H9 (cell line): ENCODE results near the gene WEE2. TPM values are rescaled to one million over a fixed set of nuclear protein-coding genes. Genes with fewer than 3 reads are reported as not detected.

Experiments
- DNase-seq: peaks from one replicate; pipeline ENCODE4 v3.0.0-alpha.2; 2017
- H2AFZ ChIP-seq: one replicate; pipeline ENCODE4 v1.6.1; 2013; ENCODE audit warnings: mild to moderate bottlenecking, low read length, control low read depth, moderate library complexity
- H2AK5ac ChIP-seq: 2 replicates; pipeline ENCODE4 v1.6.1; 2013; ENCODE audit warnings: low read length, control low read depth, mixed read lengths; ENCODE audit not compliant: insufficient read length
- H2BK120ac ChIP-seq: one replicate; pipeline ENCODE4 v1.6.1; 2013; ENCODE audit warnings: low read depth, mild to moderate bottlenecking, low read length, control low read depth, inconsistent platforms; ENCODE audit not compliant: poor library complexity, severe bottlenecking
- H2BK12ac ChIP-seq: 2 replicates; pipeline ENCODE4 v1.6.1; 2013; ENCODE audit warnings: low read length, control low read depth, mixed read lengths, low read depth; ENCODE audit not compliant: insufficient read length
- H2BK15ac ChIP-seq: 2 replicates; pipeline ENCODE4 v1.6.1; 2013; ENCODE audit warnings: low read depth, low read length, control low read depth
- H2BK20ac ChIP-seq: one replicate; pipeline ENCODE4 v1.6.1; 2013; ENCODE audit warnings: low read depth, mild to moderate bottlenecking, low read length, control low read depth, inconsistent platforms; ENCODE audit not compliant: poor library complexity, severe bottlenecking
- H2BK5ac ChIP-seq: 2 replicates; pipeline ENCODE4 v1.6.1; 2013; ENCODE audit warnings: low read length, control low read depth, mixed read lengths; ENCODE audit not compliant: insufficient read length
- H3K14ac ChIP-seq: 2 replicates; pipeline ENCODE4 v1.6.1; 2013; ENCODE audit warnings: low read length, control low read depth; ENCODE audit not compliant: insufficient read depth
- H3K18ac ChIP-seq: 2 replicates; pipeline ENCODE4 v1.6.1; 2013; ENCODE audit warnings: low read depth, mild to moderate bottlenecking, mixed read lengths, low read length, control low read depth; ENCODE audit not compliant: insufficient read length
- H3K23ac ChIP-seq: 2 replicates; pipeline ENCODE4 v1.6.1; 2013; ENCODE audit warnings: low read length, control low read depth, mixed read lengths, low read depth; ENCODE audit not compliant: insufficient read length
- H3K23me2 ChIP-seq: 2 replicates; pipeline ENCODE4 v1.6.1; 2013; ENCODE audit warnings: low read depth, mild to moderate bottlenecking, mixed read lengths, low read length, control low read depth; ENCODE audit not compliant: insufficient read length, poor library complexity, severe bottlenecking
- H3K27ac ChIP-seq: 2 replicates; pipeline ENCODE4 v1.5.1; 2013; ENCODE audit warnings: low read length, control low read depth, mixed read lengths, low read depth; ENCODE audit not compliant: insufficient read length
- H3K27me3 ChIP-seq: 2 replicates; pipeline ENCODE4 v1.6.1; 2013; ENCODE audit warnings: low read length, control low read depth, inconsistent platforms; ENCODE audit not compliant: insufficient read depth
- H3K4ac ChIP-seq: 2 replicates; pipeline ENCODE4 v1.6.1; 2013; ENCODE audit warnings: low read depth, mild to moderate bottlenecking, control low read depth, inconsistent platforms, low read length, moderate library complexity
- H3K4me1 ChIP-seq: 2 replicates; pipeline ENCODE4 v1.6.1; 2013; ENCODE audit warnings: low read length, control low read depth, inconsistent platforms; ENCODE audit not compliant: insufficient read depth
- H3K4me2 ChIP-seq: 2 replicates; pipeline ENCODE4 v1.6.1; 2013; ENCODE audit warnings: low read length, control low read depth, mixed read lengths; ENCODE audit not compliant: insufficient read length, insufficient read depth
- H3K56ac ChIP-seq: 2 replicates; pipeline ENCODE4 v1.6.1; 2013; ENCODE audit warnings: low read depth, mild to moderate bottlenecking, mixed read lengths, low read length, control low read depth; ENCODE audit not compliant: insufficient read length
- H3K79me1 ChIP-seq: 2 replicates; pipeline ENCODE4 v1.6.1; 2013; ENCODE audit warnings: low read depth, mild to moderate bottlenecking, moderate library complexity, low read length, control low read depth, inconsistent platforms; ENCODE audit not compliant: insufficient read depth, poor library complexity, severe bottlenecking
- H3K79me2 ChIP-seq: 2 replicates; pipeline ENCODE4 v1.6.1; 2013; ENCODE audit warnings: low read length, control low read depth, inconsistent platforms; ENCODE audit not compliant: insufficient read depth
- H3K9ac ChIP-seq: 2 replicates; pipeline ENCODE4 v1.6.1; 2013; ENCODE audit warnings: low read length, control low read depth, mixed read lengths; ENCODE audit not compliant: insufficient read length; ENCODE audit errors: extremely low read depth
- H3K9me3 ChIP-seq: one replicate; pipeline ENCODE4 v1.6.1; 2013; ENCODE audit warnings: low read depth, low read length, inconsistent platforms; ENCODE audit not compliant: control insufficient read depth
- H3T11ph ChIP-seq: one replicate; pipeline ENCODE4 v1.6.1; 2013; ENCODE audit warnings: mild to moderate bottlenecking, low read length, control low read depth, inconsistent platforms
- H4K20me1 ChIP-seq: one replicate; pipeline ENCODE4 v1.6.1; 2013; ENCODE audit not compliant: control insufficient read depth, insufficient read length, insufficient read depth
- H4K5ac ChIP-seq: 2 replicates; pipeline ENCODE4 v1.6.1; 2013; ENCODE audit warnings: low read depth, mild to moderate bottlenecking, mixed read lengths, low read length, control low read depth; ENCODE audit not compliant: insufficient read length
- H4K8ac ChIP-seq: replicated peaks from 2 replicates; pipeline ENCODE4 v1.6.1; 2013; ENCODE audit warnings: low read length, control low read depth, mixed read lengths, low read depth; ENCODE audit not compliant: insufficient read length
- H4K91ac ChIP-seq: 2 replicates; pipeline ENCODE4 v1.6.1; 2013; ENCODE audit warnings: low read depth, mild to moderate bottlenecking, moderate library complexity, mixed read lengths, low read length, control low read depth; ENCODE audit not compliant: insufficient read length
- H3K27ac Mint-ChIP-seq, 3 experiments: 2 replicates in 2 of 3; 3 replicates in 1 of 3; pipeline ENCODE4 v1.8.0; 2020 to 2021; ENCODE audit warnings: mixed read lengths in 3 of 3, mild to moderate bottlenecking in 1 of 3, moderate library complexity in 1 of 3
- H3K27me3 Mint-ChIP-seq: 2 replicates; pipeline ENCODE4 v1.8.0; 2021; ENCODE audit warnings: low read depth, mild to moderate bottlenecking, moderate library complexity, mixed read lengths
- H3K36me3 Mint-ChIP-seq, 3 experiments: 2 replicates in 2 of 3; 3 replicates in 1 of 3; pipeline ENCODE4 v1.8.0; 2020 to 2021; ENCODE audit warnings: low read depth in 3 of 3, mixed read lengths in 3 of 3; ENCODE audit not compliant: insufficient read depth in 1 of 3
- H3K4me1 Mint-ChIP-seq, 2 experiments: 2 replicates each; pipeline ENCODE4 v1.8.0; 2020; ENCODE audit warnings: mixed read lengths in 2 of 2
- H3K4me3 Mint-ChIP-seq, 2 experiments: 2 replicates in 1 of 2; 3 replicates in 1 of 2; pipeline ENCODE4 v1.8.0; 2020 to 2021; ENCODE audit warnings: mild to moderate bottlenecking in 2 of 2, mixed read lengths in 2 of 2, moderate library complexity in 1 of 2
- H3K9me3 Mint-ChIP-seq, 2 experiments: 2 replicates in 1 of 2; 3 replicates in 1 of 2; pipeline ENCODE4 v1.8.0; 2020; ENCODE audit warnings: mild to moderate bottlenecking in 2 of 2, mixed read lengths in 2 of 2, moderate library complexity in 1 of 2
- CTCF ChIP-seq: fragments of 200-600 bp; sonication (generic); conservative IDR thresholded peaks from 3 replicates; pipeline ENCODE4 v1.8.0; 2021; ENCODE audit warnings: antibody characterized with exemption, mild to moderate bottlenecking
- WGBS: extraction: QIAGEN DNeasy Blood & Tissue Kit; methylation state at CpG from one replicate; pipeline ENCODE4 v1.1.7; 2013; ENCODE audit warnings: missing lambda C conversion rate, low lambda C conversion rate, mixed read lengths; ENCODE audit not compliant: insufficient read length; ENCODE audit errors: extremely low coverage; 5-methylcytosine and 5-hydroxymethylcytosine counted together
- total RNA-seq: library from RNA; stranded (reverse); gene quantifications from 2 replicates; pipeline ENCODE4 v1.2.1, GENCODE V29; 2021

The WEE2 gene
- total RNA-seq, 1 experiment from 2014 or later: not detected

DNA sequence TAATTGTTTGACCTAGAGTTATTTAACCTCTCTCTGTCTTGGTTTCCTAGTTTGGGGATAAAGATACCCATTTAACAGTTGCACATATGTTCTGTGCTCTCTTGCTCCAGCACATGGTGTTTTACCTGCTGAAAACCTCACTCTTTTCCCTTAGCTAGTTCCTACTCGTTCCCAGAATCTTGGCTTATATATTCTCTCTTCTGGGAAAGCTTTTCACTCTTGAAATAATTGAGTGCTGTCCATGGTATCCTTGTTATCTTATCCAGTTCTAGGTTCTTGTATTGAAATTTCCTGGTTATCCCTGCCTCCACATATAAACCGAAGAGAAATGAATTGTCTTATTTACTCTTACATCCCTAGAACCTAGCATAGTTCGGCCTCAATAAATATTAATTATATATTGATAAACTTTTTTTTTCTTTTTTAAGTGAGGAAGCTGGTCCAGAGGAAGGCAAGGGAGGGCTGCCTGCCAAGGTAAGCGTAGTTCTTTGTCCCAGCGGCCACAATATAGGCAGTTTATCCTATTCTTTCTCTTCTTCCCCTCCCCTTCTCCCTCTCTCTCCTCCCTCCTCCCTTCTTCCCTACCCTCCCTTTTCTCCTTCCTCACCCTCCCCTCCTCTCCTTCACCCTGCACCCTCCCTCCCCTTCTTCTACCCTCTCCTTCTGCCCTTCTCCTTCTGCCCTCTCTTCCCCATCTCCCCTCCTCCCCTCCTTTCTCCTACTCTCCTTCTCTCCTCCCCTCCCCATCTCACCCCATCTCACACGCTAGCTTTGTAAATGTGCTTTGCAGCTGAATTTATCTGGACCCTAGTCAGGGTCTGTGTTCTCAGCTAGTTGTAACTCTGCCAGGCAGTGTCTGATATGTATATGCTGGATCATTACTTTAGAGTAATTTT is 7.9 kb downstream of the WEE2 start:
- Histone ChIP-seq H3K79me1 (no peaks in the 10 kb centered on the region), H3K18ac (no peak overlapping the region), H3K27me3 (no peaks in the 10 kb centered on the region), H3T11ph (no peak overlapping the region), H3K27ac (no peak overlapping the region), H2BK20ac (no peak overlapping the region), H2BK120ac (no peak overlapping the region), H4K20me1 (peaks cover 2% of the 10 kb centered on the region), H2BK5ac (no peak overlapping the region), H4K8ac (no peak overlapping the region), H3K56ac (no peak overlapping the region), H3K23ac (no peak overlapping the region), H2AFZ (no peak overlapping the region), H3K4me2 (peak overlapping the region; percentile 36), H3K4me1 (peaks cover 5% of the 10 kb centered on the region; the same call in 1 of the 2 replicates), H3K9ac (no peak overlapping the region), H4K91ac (no peak overlapping the region), H3K23me2 (no peaks in the 10 kb centered on the region), H2BK12ac (no peak overlapping the region), H3K4ac (no peak overlapping the region), H4K5ac (no peak overlapping the region), H3K14ac (no peak overlapping the region), H3K9me3 (no peaks in the 10 kb centered on the region), H3K79me2 (no peaks in the 10 kb centered on the region), H2BK15ac (no peak overlapping the region), H2AK5ac (no peak overlapping the region)
- Mint-ChIP-seq H3K27ac (no peak overlapping the region), H3K4me1 (peaks cover 16 to 28% of the 10 kb centered on the region in 2 experiments), H3K36me3 (no peaks in the 10 kb centered on the region), H3K9me3 (no peaks in the 10 kb centered on the region), H3K27me3 (peaks cover 2% of the 10 kb centered on the region; the same call in 1 of the 2 replicates), H3K4me3 (no peak overlapping the region)
- no peak for TF ChIP-seq CTCF
- no CpG with 5 or more reads among the region's 6 CpGs for WGBS
- DNase-seq: no peak
